Skeletal muscle tissue (tissue), 2 donors: ENCODE results near the gene CDK6. TPM values are rescaled to one million over a fixed set of nuclear protein-coding genes. Genes with fewer than 3 reads are reported as not detected.

ENCODE experiments used
- small RNA-seq: library from RNA; depleted of rRNA; stranded (forward); fragments of <200 nt; gene quantifications from one replicate; pipeline ENCODE3, GENCODE V24; 2014
- total RNA-seq: library from RNA; depleted of rRNA; stranded (reverse); fragments of >200 nt; gene quantifications from one replicate; pipeline ENCODE4 v1.2.3, GENCODE V29; 2014

Gene CDK6
- total RNA-seq, 1 donor from 2014 or later: 72.5 TPM

Small RNA genes within 50 kb of the gene (small RNA-seq; reads per million reads assigned to genes)
- not detected for gene RNU6-10P

Other genes starting within 250 kb of the CDK6 start
- gene FAM133B, start 246.2 kb downstream of the CDK6 start, total RNA-seq: 19.8 TPM